K562 (cell line): ENCODE measurements around the gene LCN1.

ENCODE experiments used
- EP300 ChIP-seq: IDR thresholded peaks from 2 replicates; pipeline ENCODE4 v1.6.1; 2012; ENCODE audit warnings: low read length, improper control_type of control experiment
- NR2F6 ChIP-seq: fragments of 450-650 bp; formaldehyde crosslinking; IDR thresholded peaks from 2 replicates; pipeline ENCODE4 v1.4.0; 2020; ENCODE audit warnings: mild to moderate bottlenecking
- POLR2A ChIP-seq: fragments of 450-650 bp; conservative IDR thresholded peaks from 2 replicates; pipeline ENCODE4 v1.6.1; 2016
- YY1 ChIP-seq, 3 experiments: IDR thresholded peaks; 2 replicates each; pipeline ENCODE4 v1.6.1; 2011; ENCODE audit warnings: low read length in 2 of 3, mild to moderate bottlenecking in 2 of 3, moderate library complexity in 2 of 3, borderline replicate concordance in 1 of 3, control low read depth in 1 of 3, low read depth in 1 of 3; ENCODE audit not compliant: insufficient read depth in 3 of 3, insufficient replicate concordance in 2 of 3, control insufficient read depth in 1 of 3, insufficient read length in 1 of 3; ENCODE audit errors: extremely low read depth in 1 of 3
- ZNF232 ChIP-seq: sonication (generic); formaldehyde crosslinking; IDR thresholded peaks from 2 replicates; pipeline ENCODE4 v1.8.0; 2022; ENCODE audit warnings: mild to moderate bottlenecking, missing genetic modification reagents
- ZNF274 ChIP-seq: IDR thresholded peaks from 2 replicates; pipeline ENCODE4 v1.6.1; 2011; ENCODE audit warnings: low read depth, mild to moderate bottlenecking, low read length, moderate library complexity, borderline replicate concordance
- ZNF407 ChIP-seq: fragments of 450-650 bp; IDR thresholded peaks from 2 replicates; pipeline ENCODE4 v1.6.1; 2016; ENCODE audit warnings: low read depth

GRCh38 chr9:135567311-135567710, 46.1 kb downstream of the LCN1 start:
- TF ChIP-seq YY1 (IDR thresholded peaks at IDR 0.05; ENCODE audit: borderline replicate concordance in 1 of 3, control insufficient read depth in 1 of 3, extremely low read depth in 1 of 3, insufficient read depth in 3 of 3, insufficient read length in 1 of 3, insufficient replicate concordance in 2 of 3, low read depth in 1 of 3, low read length in 2 of 3): no peak
- TF ChIP-seq ZNF407: no peak
- no peak for TF ChIP-seq ZNF232
- TF ChIP-seq NR2F6 (CRISPR knock-in tag): no peak
- TF ChIP-seq POLR2A: no peak
- no peak for TF ChIP-seq EP300
- TF ChIP-seq ZNF274: no peak
